Left kidney (tissue), 2 donors: ENCODE data around the gene EXOC1L. TPM values are rescaled to one million over a fixed set of nuclear protein-coding genes. Genes with fewer than 3 reads are reported as not detected.

Source experiments
- DNase-seq: peaks from one replicate; pipeline ENCODE4 v3.0.0-alpha.2; 2013
- polyA plus RNA-seq: library from polyadenylated mRNA; unstranded; fragments of 120-200 nt; gene quantifications from one replicate; pipeline ENCODE4 v1.2.1, GENCODE V29; 2013; ENCODE audit not compliant: insufficient read length

Gene EXOC1L
- polyA plus RNA-seq, 1 donor = not detected

GRCh38 chr4:55884093-55884850 lies 64.7 kb downstream of the EXOC1L start:
- no peak for DNase-seq

GRCh38 chr4:55884851-55885219 lies 65.2 kb downstream of the EXOC1L start:
- no peak for DNase-seq

Other genes starting within 250 kb of the EXOC1L start
- not detected for gene PDCL2, start 227.5 kb upstream of the EXOC1L start, polyA plus RNA-seq
- gene NMU, start 183.5 kb upstream of the EXOC1L start, polyA plus RNA-seq = 7.7 TPM
- 61.7 TPM for gene EXOC1, start 33.9 kb downstream of the EXOC1L start, polyA plus RNA-seq
- 29.3 TPM for gene CEP135, start 129.2 kb downstream of the EXOC1L start, polyA plus RNA-seq